HG03575 (cell line): ENCODE measurements around the gene LHFPL2.

Experiments used
- ATAC-seq: cut with Tn5 transposase; IDR thresholded peaks from one replicate; pipeline ENCODE4 v1.9.1; 2021; ENCODE audit not compliant: unreplicated experiment, insufficient number of reproducible peaks, low FRiP score; ENCODE audit errors: extremely low read depth

The LHFPL2 gene

DNA sequence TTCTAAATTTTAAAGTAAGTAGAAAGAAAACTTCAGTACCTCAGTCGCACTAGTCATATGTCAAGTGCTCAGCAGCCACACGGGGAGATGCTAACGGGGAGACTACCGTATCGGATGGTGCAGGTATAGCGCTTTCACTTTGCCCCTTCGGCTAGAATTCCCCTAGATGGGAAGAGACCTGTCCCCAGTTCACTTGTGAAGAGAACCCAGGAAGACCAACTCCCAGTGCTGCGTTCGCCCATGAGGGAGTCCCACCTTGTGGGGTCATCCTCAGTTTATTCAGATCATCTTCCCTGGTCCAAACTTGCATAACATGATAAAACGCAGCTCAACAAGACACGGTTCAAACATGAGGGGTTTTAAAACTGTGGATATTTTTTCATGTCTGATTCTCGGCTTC is 87.3 kb downstream of the LHFPL2 start:
- no peak for ATAC-seq

- ATAC-seq: no peak
Observed at GRCh38 chr5:78560000-78560855, 88.3 kb downstream of the LHFPL2 start.

GRCh38 chr5:78557601-78558000 is 91.0 kb downstream of the LHFPL2 start:
- no peak for ATAC-seq

DNA sequence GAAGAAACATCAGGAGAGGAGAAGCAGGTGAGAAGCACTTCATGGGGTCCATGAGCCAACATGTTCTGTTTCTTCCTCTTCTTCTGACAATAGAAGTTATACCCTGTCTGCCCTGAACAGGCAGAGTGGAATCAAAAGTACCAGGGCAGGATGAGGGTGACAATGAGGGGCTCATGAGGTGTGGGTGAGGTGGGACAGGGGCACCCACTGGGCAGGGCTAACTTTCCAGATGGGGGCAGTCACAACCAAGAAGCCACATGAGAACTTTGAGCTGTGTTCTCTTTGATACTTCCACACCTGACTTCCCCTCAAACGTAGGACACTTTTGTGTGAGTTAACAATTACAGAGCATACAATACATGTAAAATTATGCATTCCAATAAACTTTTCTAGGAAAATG is 92.7 kb downstream of the LHFPL2 start:
- no peak for ATAC-seq

DNA sequence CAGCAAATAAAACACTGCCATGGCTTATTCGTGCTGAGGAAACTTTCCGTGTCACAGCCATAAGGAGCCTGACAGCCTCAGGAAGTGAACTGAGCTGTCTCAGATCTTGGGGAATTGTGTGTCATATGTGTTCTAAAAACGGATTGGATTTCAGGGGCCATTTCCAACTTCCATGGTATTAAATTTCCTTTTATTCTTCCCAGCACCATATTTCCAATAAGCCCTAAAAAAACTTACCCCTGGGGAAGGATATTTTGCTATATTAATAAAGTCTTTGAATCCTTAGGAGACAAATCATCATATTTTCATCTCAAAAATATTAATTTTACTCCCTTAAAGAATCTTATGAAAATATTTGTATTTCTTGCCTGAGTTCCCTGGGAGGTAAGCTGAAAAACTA is 93.9 kb downstream of the LHFPL2 start:
- ATAC-seq: no peak

DNA sequence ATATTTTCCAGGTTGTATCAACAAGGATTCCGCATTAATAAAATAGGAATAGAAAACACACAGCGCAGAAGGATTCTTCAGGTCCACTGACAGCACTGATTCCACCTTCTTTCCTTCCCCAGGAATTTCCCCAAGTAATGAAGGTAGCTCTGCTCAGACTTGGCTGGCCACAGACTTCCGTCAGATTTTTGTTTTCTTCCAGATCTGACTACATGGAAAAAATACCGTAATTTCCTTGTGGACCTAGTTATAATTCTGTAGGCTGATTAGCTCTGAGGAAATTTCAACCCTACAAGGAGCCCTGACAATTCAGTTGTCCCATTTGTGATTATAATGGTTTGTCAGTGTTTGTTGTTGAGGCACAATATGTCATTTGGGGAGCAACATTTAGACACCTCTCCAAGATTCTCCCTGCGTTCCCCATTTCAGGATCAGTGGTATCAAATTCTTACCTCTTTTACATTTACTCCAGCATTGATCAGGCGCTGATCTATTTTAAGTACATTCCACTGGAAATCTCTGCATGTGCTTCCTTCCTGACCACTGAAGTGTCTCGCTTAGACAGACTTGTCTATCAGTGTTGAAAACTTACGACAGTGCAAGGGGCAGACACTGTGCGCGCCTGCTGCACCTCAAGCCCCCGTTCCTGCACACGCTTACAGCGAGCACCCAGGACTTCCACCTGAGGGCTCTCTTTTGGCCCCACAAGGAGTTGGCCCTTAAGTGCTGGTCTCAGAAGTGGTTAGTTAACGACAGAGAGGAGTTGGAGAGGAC is 94.8 kb downstream of the LHFPL2 start:
- ATAC-seq: no peak

- ATAC-seq: no peak
Observed at GRCh38 chr5:78552729-78553342, 95.7 kb downstream of the LHFPL2 start.

DNA sequence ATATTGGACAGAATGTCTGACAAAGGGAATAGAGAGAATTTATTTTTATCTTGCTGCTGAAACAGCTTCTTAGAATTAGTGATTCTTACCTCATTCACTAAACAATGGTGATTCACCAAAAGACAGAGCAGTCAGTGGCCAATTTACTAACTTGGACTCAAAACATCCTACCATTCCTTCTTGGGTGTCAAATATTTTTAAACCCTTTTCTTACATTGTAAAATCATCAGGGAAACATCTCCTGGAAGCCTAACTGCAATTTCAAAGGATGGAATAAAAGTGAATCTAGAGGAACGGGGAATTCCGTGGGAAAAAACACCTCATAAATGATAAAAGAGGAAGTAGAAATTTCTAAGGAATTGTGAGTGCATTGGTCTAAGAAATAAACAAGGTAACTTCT is 97.7 kb downstream of the LHFPL2 start:
- ATAC-seq: no peak

DNA sequence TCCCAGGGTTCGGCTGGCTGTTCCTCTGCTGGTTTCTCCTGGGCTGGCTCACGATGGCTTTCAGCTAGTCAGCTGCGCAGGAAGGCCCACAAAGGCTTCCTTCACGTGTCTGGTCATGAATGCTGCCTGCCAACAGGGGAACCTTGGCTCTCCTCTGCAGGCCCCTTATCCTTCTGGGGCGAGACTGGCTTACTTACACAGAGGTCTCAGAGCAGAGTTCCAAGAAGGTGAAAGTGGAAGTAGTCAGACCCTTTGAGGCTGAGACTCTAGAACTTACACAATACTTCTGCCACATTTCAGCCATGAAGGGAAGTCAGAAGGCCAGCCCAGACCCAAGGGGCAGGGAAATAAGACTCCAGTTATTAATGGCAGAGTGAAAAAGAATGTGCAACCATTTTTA is 99.5 kb downstream of the LHFPL2 start:
- ATAC-seq: no peak

DNA sequence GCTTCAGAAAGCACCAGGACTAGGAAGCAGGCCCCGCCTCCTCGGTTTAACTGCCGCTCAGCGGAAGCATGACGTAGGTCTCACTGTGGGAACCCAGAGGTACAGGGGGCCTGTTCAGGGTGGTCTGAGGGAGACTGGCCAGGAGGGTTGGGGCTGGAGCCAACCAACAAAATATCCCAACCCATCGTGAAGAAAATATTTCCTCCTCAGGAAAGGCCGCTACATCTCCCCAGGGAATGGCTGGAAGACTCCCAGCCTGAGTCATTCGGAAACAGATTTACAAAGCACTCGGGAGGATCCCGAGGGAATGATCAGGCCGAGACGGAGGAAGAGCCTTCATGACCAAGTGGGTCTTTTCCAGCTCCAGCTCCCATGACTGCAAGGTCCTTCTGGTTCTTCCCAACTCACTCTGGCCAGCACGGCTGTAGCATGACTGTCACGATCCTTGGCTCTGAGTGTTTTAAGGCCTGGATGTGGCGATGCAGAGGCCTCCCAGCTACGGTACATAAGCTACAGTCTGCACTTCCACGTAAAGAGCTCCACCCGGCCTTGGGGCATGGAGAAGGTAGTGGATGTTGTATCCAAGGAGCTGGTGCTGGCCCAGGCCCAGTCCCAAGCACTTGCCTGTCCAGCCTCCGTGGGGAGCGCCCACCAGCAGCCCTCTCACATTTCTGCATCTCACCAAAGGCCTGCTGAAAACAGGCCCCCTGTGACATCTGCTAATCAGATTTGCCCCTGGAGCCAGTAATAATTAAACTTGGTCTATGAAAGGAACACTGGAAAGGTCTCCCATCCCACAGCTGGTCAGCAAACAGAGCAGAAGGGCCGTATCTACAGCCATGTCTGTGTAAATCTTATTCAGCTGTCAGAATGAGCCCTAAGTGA is 100.6 kb downstream of the LHFPL2 start:
- ATAC-seq: no peak

DNA sequence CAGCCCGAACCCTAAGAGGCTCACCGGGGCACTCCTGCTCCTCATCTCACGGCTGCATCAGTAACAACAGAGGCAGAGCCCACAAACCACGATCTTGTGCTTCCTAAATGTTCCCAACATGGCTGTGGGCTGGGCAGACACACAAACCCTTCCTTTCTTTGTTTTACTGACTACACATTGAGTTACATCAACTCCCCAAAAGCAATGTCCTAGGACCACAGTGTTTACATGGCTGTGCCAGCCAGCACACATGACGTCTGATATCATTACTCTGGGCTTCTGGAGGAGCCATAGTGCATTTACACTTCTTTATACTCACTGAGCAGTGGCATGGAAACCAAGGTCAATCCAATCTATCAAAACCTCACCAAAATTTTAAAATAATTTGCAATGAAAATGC is 101.4 kb downstream of the LHFPL2 start:
- no peak for ATAC-seq

DNA sequence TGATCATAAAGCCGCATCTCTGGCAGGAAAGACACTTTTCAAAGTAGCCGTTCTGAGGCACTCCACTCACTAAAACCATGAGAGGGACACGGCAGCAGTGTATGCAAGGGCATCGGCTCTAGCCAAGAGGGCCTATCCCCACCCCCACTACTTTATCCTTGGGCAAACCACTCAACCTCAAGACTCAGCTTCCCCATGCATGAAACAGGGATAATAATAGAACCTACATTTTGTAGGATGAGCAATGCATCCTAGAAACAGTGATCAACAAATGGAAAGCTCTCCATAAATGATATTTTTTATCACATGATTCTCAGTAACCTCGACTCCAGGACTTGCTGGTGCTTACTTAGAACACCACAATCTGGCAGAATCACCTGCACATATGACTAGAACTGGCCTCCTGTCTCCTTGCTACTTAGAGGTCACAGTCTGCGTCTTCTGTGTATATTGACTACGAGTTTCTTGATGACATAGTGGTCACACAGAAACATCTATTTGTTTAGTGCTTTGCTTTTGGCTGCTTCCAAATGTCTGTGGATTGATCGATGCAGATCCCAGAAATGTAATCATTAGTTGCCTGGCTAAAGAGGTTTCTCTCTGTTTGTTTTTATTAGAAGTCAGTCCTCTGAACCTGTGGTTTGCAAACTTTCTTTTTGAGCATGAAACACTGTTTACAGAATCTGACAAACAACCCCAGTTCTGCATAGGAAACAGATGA is 102.1 kb downstream of the LHFPL2 start:
- ATAC-seq: no peak

DNA sequence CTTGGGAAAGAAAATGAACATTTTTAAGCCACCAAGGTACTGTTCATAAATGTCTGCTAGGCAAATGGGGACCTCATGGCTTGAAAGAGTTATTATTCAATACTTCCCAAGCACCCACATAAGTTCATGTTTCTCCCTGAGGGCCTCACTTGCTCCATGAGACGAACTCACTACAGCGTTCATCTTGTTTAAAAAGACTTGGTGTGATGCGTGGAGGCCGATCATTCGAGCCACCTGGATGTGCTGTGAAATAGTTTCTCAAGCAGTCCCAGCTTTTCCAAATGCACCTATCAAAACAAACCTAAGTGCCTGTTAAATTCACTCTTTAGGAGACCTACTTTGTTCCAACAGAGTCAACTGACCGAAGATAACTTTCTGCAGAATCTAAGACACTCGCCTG is 103.2 kb downstream of the LHFPL2 start:
- no peak for ATAC-seq

- no peak for ATAC-seq
Observed at GRCh38 chr5:78544561-78545201, 103.9 kb downstream of the LHFPL2 start.

GRCh38 chr5:78543916-78544315 is 104.7 kb downstream of the LHFPL2 start:
- ATAC-seq: no peak

DNA sequence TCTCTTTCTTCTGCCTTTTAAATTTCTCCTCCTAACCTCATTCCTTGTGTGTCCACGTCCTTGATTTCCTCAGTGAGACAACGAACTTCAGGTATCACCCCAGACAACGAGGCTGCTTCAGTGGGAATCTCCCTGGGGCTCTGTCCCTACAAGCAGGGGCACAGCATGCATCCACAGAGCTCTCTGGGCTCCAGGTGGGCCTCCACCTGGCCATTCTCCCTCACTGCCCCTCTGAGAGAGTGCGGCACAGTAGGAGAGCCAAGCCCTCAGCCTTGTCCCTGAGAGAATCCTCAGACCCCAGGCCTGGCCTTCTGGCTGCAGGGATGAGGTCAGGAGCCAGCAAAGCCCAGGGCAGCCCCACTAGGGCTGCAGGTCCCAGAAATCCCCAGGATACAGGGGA is 105.3 kb downstream of the LHFPL2 start:
- ATAC-seq: no peak

DNA sequence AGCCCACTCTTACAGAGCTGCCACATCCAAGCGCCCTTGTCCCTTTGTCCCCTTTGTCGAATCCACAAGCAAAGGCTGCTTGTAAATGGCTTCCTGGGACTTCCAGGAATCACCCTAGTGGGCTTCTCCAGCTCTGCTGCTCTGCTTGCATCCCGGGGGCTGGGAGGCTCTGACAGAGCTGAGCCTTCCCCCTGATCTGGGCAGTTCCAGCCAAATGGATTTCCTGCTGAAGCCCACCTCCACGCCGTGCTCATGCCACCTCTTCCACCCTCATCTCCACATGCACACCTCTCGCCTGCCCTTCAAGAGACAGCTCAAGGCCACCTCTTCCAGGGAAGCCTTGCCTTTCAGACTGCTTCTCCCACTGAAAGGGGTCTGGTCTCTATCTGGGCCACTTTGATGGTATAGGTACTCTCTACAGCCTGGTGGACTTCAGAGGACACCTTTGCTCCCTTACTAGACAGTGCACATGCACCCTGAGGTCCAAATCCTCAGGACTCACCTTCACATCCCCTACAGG is 106.2 kb downstream of the LHFPL2 start:
- ATAC-seq: no peak
